ENCODE measurements around the gene ADGRG1.

The ADGRG1 gene

GRCh38 chr16:57620335-57621231, 7.8 kb upstream of the ADGRG1 start:
- DNase-seq (ENCODE audit: low read depth in 2 of 3, low spot score in 2 of 3) = no peak

DNA sequence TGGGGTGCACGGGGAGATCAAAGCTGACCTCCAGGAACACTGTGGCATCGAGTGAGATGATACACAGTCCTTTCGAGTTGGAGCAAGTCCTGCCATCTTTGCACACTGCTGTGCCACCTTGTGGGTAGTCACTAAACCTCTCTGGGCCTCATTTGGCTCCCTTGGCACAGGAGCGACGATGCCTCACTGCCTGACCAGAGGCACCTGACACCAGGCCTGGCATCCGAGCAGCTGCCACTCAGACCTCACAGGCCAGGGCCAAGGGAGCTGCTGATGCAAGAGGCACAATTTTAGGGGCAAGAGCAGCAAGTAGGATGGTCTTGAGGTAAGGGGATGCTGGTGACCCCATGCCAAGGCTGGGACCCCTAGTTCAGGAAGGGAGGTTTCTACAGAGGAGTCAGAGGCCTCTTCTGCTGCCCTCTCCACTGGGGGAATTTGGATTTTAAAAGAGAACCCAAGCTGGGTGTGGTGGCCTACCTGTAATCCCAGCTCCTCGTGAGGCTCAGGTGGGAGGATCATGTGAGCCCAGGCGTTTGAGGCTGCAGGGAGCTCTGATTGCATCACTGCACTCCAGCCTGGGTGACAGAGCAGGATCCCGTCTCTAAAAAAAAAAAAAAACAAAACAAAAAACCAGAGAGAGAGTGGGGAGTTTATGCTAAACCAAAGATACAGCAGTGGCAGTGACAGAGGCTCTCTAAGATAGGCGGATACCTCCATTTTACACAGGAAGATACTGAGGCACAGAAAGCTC, 6.7 kb upstream of the ADGRG1 start:
- DNase-seq (ENCODE audit: low read depth in 2 of 3, low spot score in 2 of 3) = no peak

GRCh38 chr16:57622361-57623250, 5.8 kb upstream of the ADGRG1 start:
- DNase-seq (ENCODE audit: low read depth in 2 of 3, low spot score in 2 of 3) = no peak

- DNase-seq (ENCODE audit: low read depth in 2 of 3, low spot score in 2 of 3) = no peak
Observed at GRCh38 chr16:57623251-57624043, 5.0 kb upstream of the ADGRG1 start.

DNA sequence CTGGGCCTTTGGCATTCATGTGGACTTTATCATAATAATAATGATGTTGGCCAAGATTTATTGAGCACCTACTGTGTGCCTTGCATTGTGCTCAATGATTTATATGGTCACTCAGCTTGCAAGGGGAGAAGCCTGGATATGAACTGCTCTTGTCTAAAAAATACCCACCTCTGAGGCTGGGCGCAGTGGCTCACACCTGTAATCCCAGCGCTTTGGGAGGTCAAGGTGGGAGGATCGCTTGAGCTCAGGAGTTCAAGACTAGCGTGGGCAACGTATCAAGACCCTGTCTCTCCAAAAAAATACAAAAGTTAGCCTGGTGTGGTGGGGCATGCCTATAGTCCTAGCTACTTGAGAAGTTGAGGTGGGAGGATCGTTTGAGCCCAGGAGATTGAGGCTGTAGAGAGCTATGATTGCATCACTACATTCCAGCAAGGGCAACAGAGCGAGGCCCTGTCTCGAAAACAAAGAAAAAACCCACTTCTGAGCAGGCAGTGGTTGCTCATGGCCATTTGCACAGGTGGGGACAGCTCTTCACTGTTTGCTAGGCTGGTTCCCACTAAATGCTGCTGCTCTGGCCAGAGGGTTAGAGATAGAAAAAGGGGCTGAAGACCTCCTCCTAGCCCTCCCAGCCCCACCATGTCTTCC, 4.3 kb upstream of the ADGRG1 start:
- DNase-seq (ENCODE audit: low read depth in 2 of 3, low spot score in 2 of 3) = no peak

DNA sequence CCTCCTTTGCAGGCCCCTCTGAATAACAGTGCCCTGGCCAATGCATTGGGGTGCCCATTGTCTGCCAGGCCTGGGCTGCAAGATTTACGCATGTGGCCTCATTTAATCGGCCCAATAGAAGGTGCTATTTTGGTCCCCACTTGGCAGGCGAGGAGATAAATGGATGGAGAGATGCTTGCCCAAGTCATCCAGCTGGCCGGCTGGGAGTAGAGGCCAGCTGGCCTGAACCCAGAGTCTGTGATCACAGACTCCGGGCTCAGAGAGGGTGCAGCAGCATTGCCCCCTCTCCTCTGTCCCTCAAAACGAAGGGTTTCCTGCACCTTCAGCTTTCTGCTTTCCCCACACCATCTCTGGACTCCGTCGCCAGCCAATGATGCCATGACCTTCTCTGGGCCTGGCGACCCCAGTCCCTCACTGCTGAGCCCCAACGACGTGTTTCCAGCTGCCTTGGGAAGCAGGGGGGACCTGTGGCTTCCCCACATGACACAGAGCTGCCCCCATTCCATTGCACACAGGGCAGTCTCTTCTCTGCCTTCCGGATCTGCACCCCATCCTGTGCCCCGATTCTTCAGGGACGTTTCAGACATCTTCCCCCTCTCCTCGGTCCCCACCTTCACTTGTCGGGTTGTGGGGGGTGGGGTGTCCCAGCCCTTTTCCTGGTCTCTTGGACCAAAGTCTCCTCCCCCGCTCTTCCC, 3.5 kb upstream of the ADGRG1 start:
- no peak for DNase-seq (ENCODE audit: low read depth in 2 of 3, low spot score in 2 of 3)

DNA sequence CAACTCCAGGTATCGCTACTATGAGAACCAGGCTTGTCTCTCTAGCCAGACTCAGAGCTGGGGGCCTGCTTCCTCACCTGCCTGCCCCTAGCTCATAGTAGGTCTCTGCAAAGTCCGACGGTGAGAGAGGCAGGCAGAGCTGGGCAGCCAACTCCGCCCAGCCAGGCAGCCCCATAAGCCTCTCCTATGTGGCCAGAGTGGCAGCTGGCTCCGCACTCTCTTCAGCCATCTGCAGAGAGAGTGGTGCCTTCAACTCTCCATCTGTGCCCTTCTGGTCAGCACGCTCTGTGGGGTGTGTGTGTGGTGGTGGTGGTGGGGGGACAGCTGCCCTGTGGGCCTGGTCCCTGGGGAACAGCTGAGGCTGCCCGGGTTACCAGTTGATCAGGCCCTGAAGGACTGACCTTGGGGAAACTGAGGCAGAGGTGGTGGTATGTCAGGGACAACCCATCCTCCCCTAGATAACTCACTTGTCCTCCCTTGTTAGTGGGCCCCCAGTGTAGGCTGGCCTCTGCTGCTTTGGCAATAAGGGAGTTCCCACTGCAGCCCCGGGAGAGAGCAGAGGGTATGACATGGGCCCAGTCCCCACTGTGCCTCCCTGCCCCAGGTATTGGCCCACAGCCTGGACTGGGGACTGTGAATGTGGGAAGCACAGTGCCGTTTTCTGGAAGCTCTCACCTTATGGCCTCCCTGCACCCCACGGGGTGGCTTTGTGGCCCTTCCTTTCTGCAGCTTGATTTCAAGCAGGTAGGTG, 1.8 kb upstream of the ADGRG1 start:
- DNase-seq (ENCODE audit: low read depth in 2 of 3, low spot score in 2 of 3) = no peak

DNA sequence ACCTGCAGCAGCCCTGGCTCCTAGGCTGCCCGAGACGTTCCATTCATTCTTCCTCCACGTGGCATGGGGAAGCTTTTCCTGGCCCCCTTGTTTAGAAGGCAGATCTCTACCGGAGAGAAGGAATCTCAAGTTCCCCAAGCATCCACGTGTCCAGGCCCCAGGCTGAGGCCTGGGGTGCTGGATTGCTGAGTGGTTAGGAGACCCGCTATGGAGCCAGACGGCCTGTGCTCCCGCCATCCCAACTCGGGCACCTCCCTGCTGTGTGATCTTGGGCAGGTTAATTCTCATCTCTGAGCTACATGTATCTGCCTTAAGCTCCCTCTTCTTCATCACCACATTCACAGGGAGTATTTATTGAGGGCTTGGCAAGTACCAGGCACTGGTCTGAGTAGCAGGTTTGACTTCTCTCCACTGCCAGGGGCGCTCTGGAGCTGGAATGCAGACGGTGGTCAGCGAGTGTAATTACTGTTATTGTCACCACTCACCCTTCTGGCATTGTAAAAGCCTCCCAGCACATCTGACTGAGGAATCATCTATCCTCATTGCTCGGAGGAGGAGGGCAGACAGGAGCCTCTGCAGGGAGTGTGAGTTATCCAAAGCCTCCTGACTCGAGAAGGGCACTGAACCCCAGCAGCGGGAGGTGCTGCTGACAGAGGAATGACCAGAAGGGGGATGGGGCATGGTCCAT, 1.1 kb upstream of the ADGRG1 start:
- no peak for DNase-seq (ENCODE audit: low read depth in 2 of 3, low spot score in 2 of 3)

GRCh38 chr16:57628783-57629293, 408 bp downstream of the ADGRG1 start:
- no peak for DNase-seq (ENCODE audit: low read depth in 2 of 3, low spot score in 2 of 3)

GRCh38 chr16:57629516-57630406, 1.3 kb downstream of the ADGRG1 start:
- DNase-seq (ENCODE audit: low read depth in 2 of 3, low spot score in 2 of 3) = no peak

- no peak for DNase-seq (ENCODE audit: low read depth in 2 of 3, low spot score in 2 of 3)
Observed at GRCh38 chr16:57630407-57630797, 2.0 kb downstream of the ADGRG1 start.

GRCh38 chr16:57630931-57631845, 2.8 kb downstream of the ADGRG1 start:
- DNase-seq (ENCODE audit: low read depth in 2 of 3, low spot score in 2 of 3) = no peak

- DNase-seq (ENCODE audit: low read depth in 2 of 3, low spot score in 2 of 3) = no peak
Observed at GRCh38 chr16:57632568-57632967, 4.1 kb downstream of the ADGRG1 start.

DNA sequence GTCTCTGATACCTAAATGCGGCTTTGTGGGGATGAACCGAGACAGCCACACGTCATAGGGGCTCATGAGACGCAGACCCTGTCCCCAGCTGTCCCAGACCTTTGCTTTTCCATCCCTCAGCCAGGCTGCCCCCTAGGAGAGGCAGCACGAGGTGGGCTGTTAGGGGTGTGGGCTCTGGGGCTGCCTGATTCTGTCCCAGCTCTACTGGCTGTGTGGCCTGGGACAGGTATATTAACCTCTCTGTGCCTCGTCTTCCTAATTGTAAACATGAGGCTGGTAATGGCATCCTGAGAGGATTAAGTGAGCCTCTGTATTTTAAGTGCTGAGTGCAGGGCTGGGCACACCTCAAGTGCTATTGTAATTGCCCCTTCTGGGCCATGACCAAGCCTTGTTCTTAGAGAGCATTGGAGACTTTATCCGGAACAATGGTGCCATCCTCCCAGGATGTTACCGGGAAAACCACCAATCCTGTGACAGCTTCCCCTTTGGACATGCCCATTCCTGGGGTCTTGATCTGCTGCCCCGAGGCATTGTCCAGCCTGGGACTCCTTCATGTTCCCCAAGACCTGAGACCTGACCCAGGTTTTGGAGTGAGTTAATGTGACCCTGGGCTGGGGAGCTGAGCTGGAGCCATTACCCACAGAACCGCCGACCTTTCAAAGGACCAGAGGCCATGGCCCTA, 5.1 kb downstream of the ADGRG1 start:
- no peak for DNase-seq (ENCODE audit: low read depth in 2 of 3, low spot score in 2 of 3)

GRCh38 chr16:57634171-57634570, 5.7 kb downstream of the ADGRG1 start:
- no peak for DNase-seq (ENCODE audit: low read depth in 2 of 3, low spot score in 2 of 3)
